ENCODE data around the gene SLC22A12.

The SLC22A12 gene

DNA sequence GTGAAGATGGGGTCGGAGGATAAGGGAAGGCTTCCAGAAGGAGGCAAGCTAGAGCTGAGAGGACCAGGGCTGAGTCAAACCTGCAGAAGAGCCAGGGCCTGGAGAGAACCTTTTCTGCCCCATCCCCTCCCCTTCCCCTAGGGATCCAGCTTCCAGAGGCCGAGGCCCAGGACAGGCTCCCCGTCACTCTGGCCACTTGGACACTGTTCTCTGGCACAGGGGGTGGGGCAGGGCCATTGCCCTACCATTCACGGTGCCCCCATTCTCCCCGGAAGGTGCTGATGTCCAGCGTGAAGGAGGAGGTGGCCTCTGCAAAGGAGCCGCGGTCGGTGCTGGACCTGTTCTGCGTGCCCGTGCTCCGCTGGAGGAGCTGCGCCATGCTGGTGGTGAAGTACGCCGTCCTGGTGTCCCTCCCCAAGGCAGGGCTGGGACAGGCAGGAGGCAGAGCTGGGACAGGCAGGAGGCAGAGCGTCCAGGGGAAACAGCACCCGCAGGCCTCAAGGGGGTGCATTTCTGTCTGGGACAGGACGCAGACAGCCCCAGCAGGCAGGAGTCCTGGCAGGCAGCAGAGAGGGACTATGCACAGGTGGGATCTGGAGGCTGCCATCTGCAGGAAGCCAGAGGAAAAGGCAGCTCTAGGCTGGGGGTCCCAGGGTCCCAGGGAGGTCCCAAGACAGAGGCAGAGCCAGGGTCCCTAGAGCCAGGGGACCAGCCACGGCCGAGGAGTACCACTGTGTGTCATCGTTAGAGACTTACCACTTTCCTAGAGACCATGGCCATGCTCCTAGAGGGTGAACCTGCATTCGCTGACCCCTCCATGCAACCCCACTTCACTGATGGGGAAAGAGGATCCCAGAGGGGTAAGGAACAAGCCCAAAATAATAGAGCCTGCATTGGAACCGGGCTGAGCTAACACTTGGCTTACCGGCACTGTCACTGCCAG is 25.8 kb upstream of the SLC22A12 start:
- H3K27me3 Mint-ChIP-seq (ENCODE audit: low read depth) = peaks cover 7% of the 10 kb centered on the region
- TF ChIP-seq, protein P1, sequence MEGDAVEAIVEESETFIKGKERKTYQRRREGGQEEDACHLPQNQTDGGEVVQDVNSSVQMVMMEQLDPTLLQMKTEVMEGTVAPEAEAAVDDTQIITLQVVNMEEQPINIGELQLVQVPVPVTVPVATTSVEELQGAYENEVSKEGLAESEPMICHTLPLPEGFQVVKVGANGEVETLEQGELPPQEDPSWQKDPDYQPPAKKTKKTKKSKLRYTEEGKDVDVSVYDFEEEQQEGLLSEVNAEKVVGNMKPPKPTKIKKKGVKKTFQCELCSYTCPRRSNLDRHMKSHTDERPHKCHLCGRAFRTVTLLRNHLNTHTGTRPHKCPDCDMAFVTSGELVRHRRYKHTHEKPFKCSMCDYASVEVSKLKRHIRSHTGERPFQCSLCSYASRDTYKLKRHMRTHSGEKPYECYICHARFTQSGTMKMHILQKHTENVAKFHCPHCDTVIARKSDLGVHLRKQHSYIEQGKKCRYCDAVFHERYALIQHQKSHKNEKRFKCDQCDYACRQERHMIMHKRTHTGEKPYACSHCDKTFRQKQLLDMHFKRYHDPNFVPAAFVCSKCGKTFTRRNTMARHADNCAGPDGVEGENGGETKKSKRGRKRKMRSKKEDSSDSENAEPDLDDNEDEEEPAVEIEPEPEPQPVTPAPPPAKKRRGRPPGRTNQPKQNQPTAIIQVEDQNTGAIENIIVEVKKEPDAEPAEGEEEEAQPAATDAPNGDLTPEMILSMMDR (IDR thresholded peaks at IDR 0.05; ENCODE audit: unreplicated experiment in 3 of 3) = peak in 1 of 3 experiments; percentile 19

DNA sequence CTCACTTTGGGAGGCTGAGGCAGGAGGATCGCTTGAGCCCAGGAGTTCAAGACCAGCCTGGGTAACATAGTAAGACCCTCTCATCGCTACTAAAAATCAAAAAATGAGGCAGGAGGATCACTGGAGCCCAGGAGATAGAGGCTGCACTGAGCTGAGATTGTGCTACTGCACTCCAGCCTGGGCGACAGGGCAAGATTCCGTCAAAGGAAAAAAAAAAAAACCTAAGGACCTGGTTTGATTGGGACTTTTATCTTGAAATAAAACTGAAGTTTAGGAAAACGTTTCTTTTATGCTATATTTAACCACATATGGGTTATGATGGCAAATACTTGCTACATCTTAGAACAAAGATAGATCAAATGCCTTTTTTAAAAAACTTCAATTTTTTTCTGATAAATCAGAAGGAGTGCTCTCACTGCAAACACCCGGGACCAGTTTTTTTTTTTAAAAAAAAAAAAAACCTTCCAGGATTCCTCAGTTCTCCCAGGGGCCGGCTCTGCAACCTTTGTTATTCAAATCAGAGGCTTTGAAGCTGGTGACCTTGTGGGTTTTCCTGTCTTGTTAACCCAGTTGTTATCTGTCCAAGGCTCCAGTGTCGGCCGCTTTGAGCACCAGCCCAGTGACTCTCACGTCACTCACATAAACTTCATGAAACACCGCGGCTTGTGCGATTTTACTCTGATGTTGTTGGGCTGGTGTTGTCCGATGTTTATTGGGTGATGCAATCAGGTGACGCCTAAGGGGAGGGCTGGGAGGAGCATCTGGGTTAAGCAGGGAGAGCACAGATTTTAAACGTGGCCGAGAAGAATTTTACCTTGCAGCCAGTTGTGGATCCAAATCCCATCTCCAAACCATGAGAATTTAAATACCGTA is 24.7 kb upstream of the SLC22A12 start:
- TF ChIP-seq, protein P1 (IDR thresholded peaks at IDR 0.05; ENCODE audit: unreplicated experiment in 3 of 3) = no peak
- peaks cover 1% of the 10 kb centered on the region for H3K27me3 Mint-ChIP-seq (ENCODE audit: low read depth)
- no peaks in the 10 kb centered on the region for H3K36me3 Mint-ChIP-seq (ENCODE audit: low read depth)
- peaks cover 21% of the 10 kb centered on the region for H3K4me1 Mint-ChIP-seq
- H3K27ac Mint-ChIP-seq = peak overlapping the region; percentile 78 to 98 (median 95)
- no peaks in the 10 kb centered on the region for H3K9me3 Mint-ChIP-seq
- peak overlapping the region; percentile 25 to 54 (median 35) for H3K4me3 Mint-ChIP-seq

More for the DNA sequence above, 25.8 kb upstream of the SLC22A12 start:
- no peak overlapping the region for H3K4me3 Mint-ChIP-seq
- no peaks in the 10 kb centered on the region for H3K36me3 Mint-ChIP-seq (ENCODE audit: low read depth)
- H3K4me1 Mint-ChIP-seq = peaks cover 29% of the 10 kb centered on the region
- no peaks in the 10 kb centered on the region for H3K9me3 Mint-ChIP-seq
- H3K27ac Mint-ChIP-seq = peak overlapping the region; percentile 78 to 98 (median 95)

GRCh38 chr11:64566915-64567891 is 23.8 kb upstream of the SLC22A12 start:
- no peaks in the 10 kb centered on the region for H3K36me3 Mint-ChIP-seq (ENCODE audit: low read depth)
- peak overlapping the region; percentile 25 to 54 (median 35) for H3K4me3 Mint-ChIP-seq
- TF ChIP-seq, protein P1 (IDR thresholded peaks at IDR 0.05; ENCODE audit: unreplicated experiment in 3 of 3) = no peak
- H3K9me3 Mint-ChIP-seq = no peaks in the 10 kb centered on the region
- H3K27ac Mint-ChIP-seq = peak overlapping the region; percentile 78 to 98 (median 95)
- H3K27me3 Mint-ChIP-seq (ENCODE audit: low read depth) = peaks cover 9% of the 10 kb centered on the region
- H3K4me1 Mint-ChIP-seq = peaks cover 21% of the 10 kb centered on the region

GRCh38 chr11:64568041-64568571 is 22.9 kb upstream of the SLC22A12 start:
- TF ChIP-seq, protein P1 (IDR thresholded peaks at IDR 0.05; ENCODE audit: unreplicated experiment in 3 of 3) = no peak
- H3K4me1 Mint-ChIP-seq = peaks cover 26% of the 10 kb centered on the region
- no peaks in the 10 kb centered on the region for H3K9me3 Mint-ChIP-seq
- H3K27me3 Mint-ChIP-seq (ENCODE audit: low read depth) = peaks cover 9% of the 10 kb centered on the region
- no peak overlapping the region for H3K4me3 Mint-ChIP-seq
- no peaks in the 10 kb centered on the region for H3K36me3 Mint-ChIP-seq (ENCODE audit: low read depth)
- no peak overlapping the region for H3K27ac Mint-ChIP-seq

GRCh38 chr11:64568584-64569140 is 22.4 kb upstream of the SLC22A12 start:
- peaks cover 9% of the 10 kb centered on the region for H3K27me3 Mint-ChIP-seq (ENCODE audit: low read depth)
- no peak overlapping the region for H3K4me3 Mint-ChIP-seq
- H3K36me3 Mint-ChIP-seq (ENCODE audit: low read depth) = no peaks in the 10 kb centered on the region
- H3K4me1 Mint-ChIP-seq = peaks cover 26% of the 10 kb centered on the region
- TF ChIP-seq, protein P1 (IDR thresholded peaks at IDR 0.05; ENCODE audit: unreplicated experiment in 3 of 3) = no peak
- H3K27ac Mint-ChIP-seq = no peak overlapping the region
- no peaks in the 10 kb centered on the region for H3K9me3 Mint-ChIP-seq
